C1 segment of cervical spinal cord (tissue), 14 donors: ENCODE results near the gene ASIC2.

Experiments
- DNase-seq, 14 donors: peaks; one replicate each; lab custom pipeline; 2025; lab: John Stamatoyannopoulos, UW

ASIC2 gene

GRCh38 chr17:33163533-33164168, 129.4 kb downstream of the ASIC2 start:
- DNase-seq, result no peak

DNA sequence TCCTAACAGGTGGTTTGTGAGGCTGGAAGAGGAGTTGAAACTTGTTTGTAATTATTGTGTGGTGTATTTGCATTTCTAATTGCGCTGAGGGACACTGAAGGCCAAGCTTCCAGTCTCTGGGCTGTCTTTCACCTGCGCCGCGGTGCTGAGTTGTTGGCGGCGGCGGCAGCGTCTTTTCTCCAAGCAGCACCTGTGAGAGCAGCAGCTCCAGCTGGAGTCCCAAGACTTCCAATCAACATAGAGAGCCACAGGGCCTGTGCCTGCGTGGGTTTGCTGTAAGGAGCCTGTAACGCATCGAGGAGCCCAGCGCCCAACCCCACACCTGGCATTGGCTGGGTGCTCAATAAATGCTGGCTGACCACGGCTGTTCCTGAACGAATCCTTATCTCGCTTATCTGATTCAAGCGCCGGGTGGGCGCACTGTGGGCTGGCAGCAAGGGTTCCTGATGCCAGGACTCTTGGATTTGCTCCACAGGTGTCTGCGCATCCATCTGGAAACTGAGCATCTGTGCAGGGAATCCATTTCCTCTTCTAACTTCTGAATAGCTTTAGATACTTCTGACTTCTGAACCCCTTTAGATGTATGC, 138.1 kb downstream of the ASIC2 start:
- DNase-seq, result peak in 1 of 14 donors; percentile 58

GRCh38 chr17:33152783-33153182, 140.3 kb downstream of the ASIC2 start:
- DNase-seq, result no peak

- DNase-seq, result no peak
Measured at GRCh38 chr17:33151565-33151964, 141.5 kb downstream of the ASIC2 start.

GRCh38 chr17:33145941-33146340, 147.2 kb downstream of the ASIC2 start:
- DNase-seq, result no peak

DNA sequence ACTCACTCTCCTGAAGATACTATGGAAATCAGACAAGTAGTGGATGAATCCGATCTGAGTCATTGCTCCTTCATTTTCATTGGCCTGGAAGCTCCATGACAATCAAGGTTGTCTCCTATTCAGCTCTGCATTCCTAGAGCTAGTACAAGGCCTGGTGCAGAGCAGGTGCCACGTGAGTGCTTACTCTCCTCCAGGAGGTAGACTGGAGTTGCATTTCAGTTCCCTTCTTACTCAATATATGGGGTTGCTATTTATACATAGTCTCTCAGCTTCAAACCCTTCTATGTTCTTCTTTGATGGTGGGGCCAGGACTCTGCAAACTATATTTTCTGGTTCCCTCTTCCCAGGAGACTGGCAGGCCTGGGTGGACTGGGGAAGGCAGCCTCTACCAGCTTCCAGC, 148.3 kb downstream of the ASIC2 start:
- no peak for DNase-seq

- DNase-seq, result no peak
Measured at GRCh38 chr17:33142705-33143299, 150.3 kb downstream of the ASIC2 start.

GRCh38 chr17:33140413-33141099, 152.5 kb downstream of the ASIC2 start:
- no peak for DNase-seq

DNA sequence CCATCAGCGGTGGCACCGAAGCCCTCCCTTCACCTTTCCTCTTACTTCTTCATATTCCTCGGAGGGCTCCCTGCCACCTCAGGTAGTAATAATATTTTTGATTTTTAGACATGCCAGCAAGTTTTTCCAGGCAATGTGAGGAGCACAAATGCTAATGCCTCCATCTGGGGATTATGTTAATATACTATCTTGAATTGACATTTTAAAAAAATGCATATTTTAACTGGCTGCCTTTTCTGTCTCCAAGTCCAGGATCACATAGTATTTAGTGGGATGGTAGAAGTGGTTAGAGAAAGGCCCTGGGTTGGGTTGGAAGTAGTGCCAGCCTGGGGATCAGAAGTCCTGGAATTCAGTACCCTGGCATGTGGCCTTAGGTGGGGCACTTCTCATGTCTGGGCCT, 154.5 kb downstream of the ASIC2 start:
- DNase-seq, result no peak

DNA sequence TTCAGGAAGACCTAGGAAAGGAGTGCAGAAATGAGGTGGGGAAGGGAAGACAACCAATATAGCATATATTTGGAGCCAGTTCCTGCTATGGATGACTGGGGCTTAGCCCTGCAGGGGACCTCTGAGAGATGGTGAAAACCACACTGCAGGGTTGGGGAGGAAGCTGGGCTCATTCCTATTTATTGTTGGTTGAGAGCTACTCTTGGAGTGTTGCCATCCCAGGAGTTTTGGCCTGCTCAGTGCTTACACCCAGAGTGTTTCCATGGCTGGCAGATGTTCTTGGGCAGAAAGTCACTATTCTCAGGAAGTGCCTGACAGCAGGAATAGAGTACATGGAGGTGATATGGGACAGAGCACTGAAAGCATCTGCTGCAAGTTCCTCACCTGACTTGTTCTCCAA, 155.7 kb downstream of the ASIC2 start:
- no peak for DNase-seq

GRCh38 chr17:33135691-33136090, 157.4 kb downstream of the ASIC2 start:
- DNase-seq, result no peak

- DNase-seq, result no peak
Measured at GRCh38 chr17:33131620-33132019, 161.5 kb downstream of the ASIC2 start.

- no peak for DNase-seq
Measured at GRCh38 chr17:33127706-33128105, 165.4 kb downstream of the ASIC2 start.

GRCh38 chr17:33126086-33126485, 167.0 kb downstream of the ASIC2 start:
- DNase-seq, result no peak

DNA sequence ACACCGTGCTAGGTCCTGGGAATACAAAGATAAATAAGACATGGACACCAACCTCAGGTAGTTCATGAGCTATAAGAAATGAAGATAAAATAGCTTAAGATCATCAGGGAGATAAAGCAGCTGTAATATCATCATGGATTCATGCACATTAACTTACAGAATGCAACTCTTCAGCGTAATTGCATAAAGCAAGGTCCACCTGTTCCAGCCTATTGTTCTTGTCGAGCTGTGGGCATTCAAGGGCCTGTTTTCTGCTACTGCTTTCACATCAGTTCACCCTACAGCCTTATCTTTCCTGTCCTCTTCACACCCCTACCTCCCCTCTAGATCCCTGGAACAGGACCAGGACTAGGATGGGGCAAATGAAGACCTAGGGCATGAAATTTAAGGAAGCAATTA, 167.5 kb downstream of the ASIC2 start:
- DNase-seq, result no peak

DNA sequence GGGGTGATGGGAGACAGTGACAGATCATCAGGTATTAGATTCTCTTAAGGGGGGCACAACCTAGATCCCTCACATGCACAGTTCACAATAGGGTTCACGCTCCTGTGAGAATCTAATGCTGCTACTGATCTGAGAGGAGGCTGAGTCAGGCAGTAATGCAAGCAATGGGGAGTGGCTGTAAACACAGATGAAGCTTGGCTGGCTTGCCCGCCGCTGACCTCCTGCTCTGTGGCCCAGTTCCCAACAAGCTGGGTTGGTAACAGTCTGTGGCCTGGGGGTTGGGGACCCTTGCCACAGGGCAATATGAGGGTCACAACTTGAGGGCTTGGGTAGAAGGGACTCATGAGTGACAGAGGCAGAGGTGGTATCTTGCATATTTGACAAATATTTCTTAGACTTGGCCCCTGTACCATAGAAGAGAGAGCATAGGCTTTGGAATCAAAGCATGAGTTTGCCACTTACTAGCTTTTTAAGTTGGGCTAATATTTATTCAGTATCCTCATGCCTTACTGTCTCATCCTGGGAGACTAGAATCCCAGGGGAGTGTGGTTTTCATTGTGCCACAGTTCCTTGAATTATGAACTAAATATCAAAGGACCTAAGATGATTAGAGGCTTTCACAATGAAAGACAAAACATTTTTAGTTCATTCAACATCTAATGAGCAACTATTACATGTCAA, 168.1 kb downstream of the ASIC2 start:
- DNase-seq, result no peak

DNA sequence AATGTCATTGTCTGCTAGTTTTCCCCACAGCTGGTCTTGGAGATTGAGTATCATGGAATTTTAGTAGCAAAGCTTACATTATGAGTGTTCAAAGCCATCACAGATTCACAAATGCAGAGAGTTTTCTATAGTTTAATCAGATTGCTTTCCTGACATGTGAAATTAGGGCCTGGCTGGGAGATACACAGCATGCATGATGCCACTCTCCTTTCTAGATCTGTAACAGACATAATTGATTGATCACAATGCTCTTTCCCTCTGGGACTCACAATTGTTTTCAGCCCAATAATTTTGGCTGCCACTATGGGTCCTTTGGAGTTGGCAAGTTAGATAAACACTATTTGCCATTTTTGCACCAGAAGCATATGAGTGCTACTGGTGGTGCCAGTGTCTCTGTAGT, 168.9 kb downstream of the ASIC2 start:
- no peak for DNase-seq

DNA sequence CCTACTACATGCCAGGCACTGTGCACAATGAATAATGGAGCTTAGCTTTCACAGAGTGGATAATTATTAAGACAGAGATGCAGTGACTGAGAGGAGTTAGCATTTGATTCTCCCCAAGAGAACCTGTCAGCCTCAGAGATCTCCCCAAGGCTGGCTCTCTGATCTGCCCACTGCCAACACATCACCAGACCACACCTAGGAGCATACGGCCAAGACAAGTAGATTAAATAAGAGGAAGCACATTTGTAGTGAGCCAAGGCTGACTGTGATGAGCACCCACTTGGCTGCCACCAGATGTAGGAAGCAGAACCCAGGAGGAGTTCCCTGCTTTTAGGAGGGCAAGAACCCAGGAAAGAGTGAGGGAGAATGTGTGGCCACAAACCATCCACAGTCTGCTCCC, 171.3 kb downstream of the ASIC2 start:
- no peak for DNase-seq

GRCh38 chr17:33121272-33121671, 171.8 kb downstream of the ASIC2 start:
- DNase-seq, result no peak

- peak in 2 of 14 donors; percentile 8 to 79 for DNase-seq
Measured at GRCh38 chr17:33120103-33120502, 173.0 kb downstream of the ASIC2 start.

- DNase-seq, result no peak
Measured at GRCh38 chr17:33118391-33119075, 174.6 kb downstream of the ASIC2 start.
